ENCODE data around the gene ZNF41. TPM values are rescaled to one million over a fixed set of nuclear protein-coding genes. Genes with fewer than 3 reads are reported as not detected.

The ZNF41 gene
- total and polyA plus RNA-seq, 2 of the 13 experiments (the other 11 are each of a cell fraction or from before 2014, with no cell fraction given): 2.3 to 3.9 TPM

DNA sequence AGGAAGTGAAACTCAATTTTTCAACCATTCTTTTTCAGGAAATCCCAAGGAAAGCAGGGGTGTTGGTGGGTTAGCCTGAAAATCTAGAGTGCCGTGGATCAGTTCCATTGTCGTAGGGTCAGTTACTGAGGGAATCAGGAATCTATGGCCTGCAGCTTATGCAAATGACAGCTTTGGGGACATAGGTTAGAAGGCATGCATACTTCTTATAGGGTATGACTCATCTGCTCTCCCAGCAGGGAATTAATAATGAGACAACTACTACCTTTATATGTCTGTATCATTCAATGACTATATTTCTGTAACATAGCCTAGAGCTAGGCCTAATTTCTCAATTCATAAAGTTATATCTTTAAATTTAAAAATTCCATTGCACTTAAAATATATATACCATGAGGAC, 36.6 kb downstream of the ZNF41 start (continued):
- TF ChIP-seq GABPB1 (CRISPR knock-in tag; IDR thresholded peaks at IDR 0.05) (no peak), KLF9 (CRISPR knock-in tag; IDR thresholded peaks at IDR 0.05; ENCODE audit: low read depth) (no peak)
- TF ChIP-seq, protein P1, sequence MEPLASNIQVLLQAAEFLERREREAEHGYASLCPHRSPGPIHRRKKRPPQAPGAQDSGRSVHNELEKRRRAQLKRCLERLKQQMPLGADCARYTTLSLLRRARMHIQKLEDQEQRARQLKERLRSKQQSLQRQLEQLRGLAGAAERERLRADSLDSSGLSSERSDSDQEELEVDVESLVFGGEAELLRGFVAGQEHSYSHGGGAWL (CRISPR knock-in tag; IDR thresholded peaks at IDR 0.05): no peak
- TF ChIP-seq, protein P2, sequence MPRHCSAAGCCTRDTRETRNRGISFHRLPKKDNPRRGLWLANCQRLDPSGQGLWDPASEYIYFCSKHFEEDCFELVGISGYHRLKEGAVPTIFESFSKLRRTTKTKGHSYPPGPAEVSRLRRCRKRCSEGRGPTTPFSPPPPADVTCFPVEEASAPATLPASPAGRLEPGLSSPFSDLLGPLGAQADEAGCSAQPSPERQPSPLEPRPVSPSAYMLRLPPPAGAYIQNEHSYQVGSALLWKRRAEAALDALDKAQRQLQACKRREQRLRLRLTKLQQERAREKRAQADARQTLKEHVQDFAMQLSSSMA (CRISPR knock-in tag; IDR thresholded peaks at IDR 0.05): no peak

DNA sequence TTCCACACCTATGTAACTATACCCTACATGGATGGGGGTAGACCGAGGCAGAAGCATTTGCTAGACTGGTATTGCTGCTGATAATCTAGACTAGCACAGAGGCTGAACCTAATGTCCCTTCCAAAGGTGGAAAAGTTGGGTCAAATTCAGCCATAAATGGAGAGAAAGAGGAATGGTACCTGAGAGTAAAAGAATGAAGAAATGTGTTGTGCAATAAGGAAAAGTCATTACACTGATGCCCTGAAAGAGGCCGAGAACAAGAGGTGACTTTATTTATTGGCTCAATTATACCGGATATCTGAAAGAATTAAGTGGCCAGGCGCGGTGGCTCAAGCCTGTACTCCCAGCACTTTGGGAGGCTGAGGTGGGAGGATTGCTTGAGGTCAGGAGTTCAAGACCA, 52.1 kb downstream of the ZNF41 start:
- Histone ChIP-seq H3K4me3 (replicated peaks in 1 of 3; ENCODE audit: insufficient read depth in 1 of 3, low read depth in 2 of 3, low read length in 3 of 3) (no peak overlapping the region), H3K27ac (ENCODE audit: extremely low read length, insufficient read depth, low read length) (no peak overlapping the region), H3K79me2 (ENCODE audit: insufficient read depth, low read length) (no peaks in the 10 kb centered on the region), H3K4me1 (ENCODE audit: insufficient read depth, low read length) (no peaks in the 10 kb centered on the region), H3K4me2 (ENCODE audit: low read depth, low read length) (no peak overlapping the region), H3K36me3 (replicated peaks in 1 of 2; ENCODE audit: control insufficient read depth in 1 of 2, insufficient read depth in 2 of 2, low read length in 2 of 2) (no peaks in the 10 kb centered on the region), H3K9me3 (ENCODE audit: low read length) (no peaks in the 10 kb centered on the region), H3K27me3 (ENCODE audit: control insufficient read depth in 1 of 2, insufficient read depth in 2 of 2, low read length in 2 of 2) (no peaks in the 10 kb centered on the region), H2AFZ (ENCODE audit: low read length) (no peak overlapping the region), H3K9ac (ENCODE audit: insufficient read depth, low read depth, low read length) (no peak overlapping the region), H4K20me1 (ENCODE audit: insufficient read depth, low read length) (no peaks in the 10 kb centered on the region)
- ATAC-seq (no peak), FAIRE-seq (no peak), DNase-seq (ENCODE audit: low spot score) (no peak)
- TF ChIP-seq SATB2 (CRISPR knock-in tag; IDR thresholded peaks at IDR 0.05) (no peak), SNAPC5 (CRISPR knock-in tag; IDR thresholded peaks at IDR 0.05; ENCODE audit: borderline replicate concordance) (no peak), ZNF761 (CRISPR knock-in tag; conservative IDR thresholded peaks at IDR 0.05) (no peak), ZNF83 (CRISPR knock-in tag; IDR thresholded peaks at IDR 0.05; ENCODE audit: borderline replicate concordance) (no peak), KLF13 (CRISPR knock-in tag; IDR thresholded peaks at IDR 0.05) (no peak), ZNF337 (CRISPR knock-in tag; IDR thresholded peaks at IDR 0.05; ENCODE audit: borderline replicate concordance, low read depth) (no peak), POGZ (CRISPR knock-in tag; IDR thresholded peaks at IDR 0.05) (no peak), ZNF567 (CRISPR knock-in tag; IDR thresholded peaks at IDR 0.05; ENCODE audit: borderline replicate concordance) (no peak), RAD21 (CRISPR knock-in tag; IDR thresholded peaks at IDR 0.05) (no peak), JUND (CRISPR knock-in tag; IDR thresholded peaks at IDR 0.05) (no peak), LCORL (IDR thresholded peaks at IDR 0.05) (no peak), LCORL (CRISPR knock-in tag; IDR thresholded peaks at IDR 0.05) (no peak), ZNF792 (CRISPR knock-in tag; IDR thresholded peaks at IDR 0.05) (no peak), CCAR2 (optimal IDR thresholded peaks at IDR 0.05; ENCODE audit: low read depth, low read length) (no peak), FOXO1 (CRISPR knock-in tag; IDR thresholded peaks at IDR 0.05) (no peak), TAF1 (CRISPR knock-in tag; IDR thresholded peaks at IDR 0.05) (no peak), ARNT (IDR thresholded peaks at IDR 0.05) (no peak), KLF11 (CRISPR knock-in tag; IDR thresholded peaks at IDR 0.05) (no peak), ISL2 (CRISPR knock-in tag; IDR thresholded peaks at IDR 0.05) (no peak)
- WGBS (ENCODE audit: low lambda C conversion rate): 76% methylated on average over 5 of the region's 5 CpGs
- in situ Hi-C loops (cut with HindIII; ENCODE audit: extremely low pct_ligation_motif_present, low pct_unique_long_range_greater_than_20kb): no loop called here
- CTCF ChIA-PET (ENCODE audit: low intra/inter-chr PET ratio, low total read pairs): no interaction called here
- POLR2A ChIA-PET: no interaction called here
- no TSS peak for BruUV-seq (replicated peaks)
- intact Hi-C loops (cut with micrococcal nuclease; ENCODE audit: unreplicated experiment): no loop called here
